Measurements from ENCODE around the gene MAP3K21. TPM values are rescaled to one million over a fixed set of nuclear protein-coding genes. Genes with fewer than 3 reads are reported as not detected.

Gene MAP3K21
- total RNA-seq (2021; fragmentation: NEBNext Ultra II Directional; extraction: Animal tissue kit (Norgen Biotek cat#: 25700)) (21.3 and 21.8 TPM in 2 replicates), polyA plus RNA-seq (2011; rRNA removed) (15.9 and 21.2 TPM in 2 replicates), polyA minus RNA-seq (2011; rRNA and poly(A)+ RNA removed) (35.7 and 37.4 TPM in 2 replicates)
- 17.9 TPM for polyA plus RNA-seq (2011; cell fraction: cytosol; rRNA removed)
- 22.2 TPM for polyA plus RNA-seq (2011; cell fraction: nucleus; rRNA removed)
- 7.9 to 12.9 TPM (median 10.6 TPM) in 4 replicates for polyA plus RNA-seq (2012, experiment 1 of 2)
- 1.2 TPM for polyA plus RNA-seq (2012, experiment 2 of 2)
- polyA plus RNA-seq (2013, experiment 1 of 2) = 14.3 TPM
- polyA plus RNA-seq (2013, experiment 2 of 2) = 14.5 TPM
- 16.2 TPM for polyA minus RNA-seq (2011; cell fraction: cytosol; rRNA and poly(A)+ RNA removed)
- polyA minus RNA-seq (2011; cell fraction: nucleus; rRNA and poly(A)+ RNA removed) = 25.9 TPM
- long read RNA-seq, experiment 1, full-length matches to known transcripts = 2 of 14 reads
- long read RNA-seq, experiment 1, partial matches to known transcripts = 12 of 14 reads
- long read RNA-seq, experiment 1, other reads (novel, unspliced or antisense) = 0 of 14 reads
- long read RNA-seq, experiment 2, partial matches to known transcripts = 0 of 2 reads
- long read RNA-seq, experiment 2, other reads (novel, unspliced or antisense) = 2 of 2 reads

GRCh38 chr1:233327651-233328141, at the start of gene MAP3K21:
Gene MAP3K21 (plus strand): TSS chr1:233327724. CDS start chr1:233328029, 305 bp downstream.
- H2AK5ac ChIP-seq (ENCODE audit: low read depth, low read length) = no peak within 1 kb of the TSS
- no peak within 1 kb of the TSS for H3K23ac ChIP-seq (ENCODE audit: insufficient read length)
- H4K8ac ChIP-seq (ENCODE audit: extremely low read depth, insufficient read depth, low read length) = peak within 1 kb of the TSS; percentile 93; the same call in 1 of the 2 replicates
- H4K5ac ChIP-seq (ENCODE audit: insufficient read length, low read depth, low read length) = no peak within 1 kb of the TSS
- H3K56ac ChIP-seq (replicated peaks; ENCODE audit: insufficient read length, low read depth, low read length) = peak within 1 kb of the TSS; percentile 10
- no peak within 1 kb of the TSS for H2BK20ac ChIP-seq (ENCODE audit: low read length)
- peaks cover 5 to 16% (median 6%) of the 10 kb centered on the region in 4 experiments; a peak in 6 of 7 replicates for H3K4me1 ChIP-seq (replicated peaks in 1 of 4; ENCODE audit: control insufficient read depth in 3 of 4, insufficient read depth in 4 of 4, low read length in 3 of 4)
- H3K4ac ChIP-seq (replicated peaks; ENCODE audit: insufficient read length, low read depth, low read length) = peak within 1 kb of the TSS; percentile 85
- H2BK15ac ChIP-seq (ENCODE audit: low read length) = no peak within 1 kb of the TSS
- H4K20me1 ChIP-seq (replicated peaks in 1 of 2; ENCODE audit: control insufficient read depth in 1 of 2, insufficient read depth in 2 of 2, low read length in 2 of 2) = peaks cover 7 to 9% of the 10 kb centered on the region in 2 experiments
- H3K4me2 ChIP-seq (ENCODE audit: insufficient read depth in 1 of 2, low read depth in 2 of 2, low read length in 2 of 2) = peak within 1 kb of the TSS; percentile 95 to 98
- DNase-seq (ENCODE audit: low read depth in 1 of 2, low spot score in 2 of 2) = peak in 1 of 2 experiments; percentile 77
- H2BK5ac ChIP-seq (ENCODE audit: low read depth, low read length) = 0 out of 2 replicates have a peak within 1 kb of the TSS, but pooled peaks have one; percentile 16
- H2BK120ac ChIP-seq (replicated peaks; ENCODE audit: low read depth, low read length) = no peak within 1 kb of the TSS
- ChIA-PET POLR2A (ENCODE audit: partially characterized antibody) (interaction anchor here (0.6 to 1.3 kb wide), 6 partner anchors 8 to 147 kb away, joined by 3 to 6 read pairs (median 3); partner anchors contain the start of gene PCNX2), CTCF (ENCODE audit: partially characterized antibody) (interaction anchor here (0.8 to 1.1 kb wide), 3 partner anchors 10 to 37 kb away, joined by 3 to 6 read pairs (median 3); no protein-coding TSS in a partner anchor)
- peak within 1 kb of the TSS; percentile 62 to 69 (median 66) for H3K4me3 ChIP-seq (ENCODE audit: extremely low read depth in 1 of 4, insufficient read depth in 2 of 4, low read depth in 3 of 4, low read length in 4 of 4)
- no peak for FAIRE-seq
- H3K36me3 ChIP-seq (ENCODE audit: control insufficient read depth in 2 of 4, insufficient read depth in 4 of 4, low read length in 3 of 4) = no peaks in the 10 kb centered on the region
- H2BK12ac ChIP-seq (ENCODE audit: low read depth, low read length) = peak within 1 kb of the TSS; percentile 50; the same call in 1 of the 2 replicates
- H3K79me2 ChIP-seq (ENCODE audit: control insufficient read depth in 1 of 2, insufficient read depth in 2 of 2, low read length in 2 of 2) = peaks cover 0 to 38% of the 10 kb centered on the region in 2 experiments; a peak in 2 of 4 replicates
- H3K18ac ChIP-seq (ENCODE audit: extremely low read depth, low read length) = peak within 1 kb of the TSS; percentile 85
- no peaks in the 10 kb centered on the region for H3K9me3 ChIP-seq (ENCODE audit: insufficient read depth in 2 of 2, low read depth in 1 of 2, low read length in 1 of 2)
- H2AFZ ChIP-seq (ENCODE audit: low read length) = peak within 1 kb of the TSS; percentile 82
- peak within 1 kb of the TSS; percentile 65 for H4K91ac ChIP-seq (replicated peaks; ENCODE audit: insufficient read length, low read length)
- peaks cover 15% of the 10 kb centered on the region for H3K23me2 ChIP-seq (ENCODE audit: low read depth, low read length)
- peak within 1 kb of the TSS; percentile 53 to 85 (median 70) for H3K9ac ChIP-seq (replicated peaks in 1 of 4; ENCODE audit: extremely low read depth in 1 of 4, low read depth in 3 of 4, low read length in 3 of 4)
- 0 out of 2 replicates have a peak within 1 kb of the TSS, but pooled peaks have one; percentile 37 for H3K27ac ChIP-seq (ENCODE audit: low read depth, low read length)
- peaks cover 0 to 12% (median 7%) of the 10 kb centered on the region in 4 experiments; a peak in 5 of 7 replicates for H3K27me3 ChIP-seq (replicated peaks in 1 of 4; ENCODE audit: control insufficient read depth in 3 of 4, extremely low read depth in 1 of 4, insufficient read depth in 3 of 4, low read length in 3 of 4)
- WGBS, 2 experiments (ENCODE audit: extremely low coverage in 1 of 2, insufficient coverage in 1 of 2, insufficient read length in 1 of 2, insufficient replicate concordance in 2 of 2, low coverage in 1 of 2, low lambda C conversion rate in 2 of 2, missing lambda C conversion rate in 1 of 2) = 1% methylated on average over 16 of the region's 68 CpGs; no CpG with 5 or more reads in 1 of the 2 experiments
- H3K79me1 ChIP-seq (ENCODE audit: low read depth, low read length) = peaks cover 8% of the 10 kb centered on the region; the same call in 1 of the 2 replicates
- H3K14ac ChIP-seq (ENCODE audit: insufficient read length) = no peak within 1 kb of the TSS
- TF ChIP-seq SP1 (IDR thresholded peaks at IDR 0.05; ENCODE audit: low read depth, low read length) (no peak), BCL11A (IDR thresholded peaks at IDR 0.05; ENCODE audit: low read depth in 2 of 2, low read length in 2 of 2) (no peak), MAX (IDR thresholded peaks at IDR 0.05) (no peak; the same call in 1 of the 2 replicates), CREB1 (IDR thresholded peaks at IDR 0.05) (no peak; the same call in 1 of the 2 replicates), PHF8 (conservative IDR thresholded peaks at IDR 0.05; ENCODE audit: low read depth, low read length) (peak; percentile 75), JUN (IDR thresholded peaks at IDR 0.05; ENCODE audit: low read depth, low read length) (no peak), ZNF274 (IDR thresholded peaks at IDR 0.05; ENCODE audit: borderline replicate concordance, extremely low read depth, low read length) (no peak), FOSL1 (IDR thresholded peaks at IDR 0.05; ENCODE audit: insufficient read depth, low read depth, low read length) (no peak), SAP30 (IDR thresholded peaks at IDR 0.05; ENCODE audit: insufficient read depth, insufficient replicate concordance, low read length) (no peak)

Measured in H1 (cell line).